GM12878 (cell line): ENCODE results near the gene ST7.

Experiments used
- MXI1 ChIP-seq: fragments of 150-350 bp; IDR thresholded peaks from 2 replicates; pipeline ENCODE4 v1.6.1; 2011; ENCODE audit warnings: low read depth, mild to moderate bottlenecking, inconsistent platforms, low read length, improper control_type of control experiment
- RELA ChIP-seq: fragments of 450-650 bp; IDR thresholded peaks from 2 replicates; pipeline ENCODE4 v1.8.0; 2014; ENCODE audit warnings: borderline replicate concordance; ENCODE audit not compliant: partially characterized antibody
- SREBF2 ChIP-seq: IDR thresholded peaks from 2 replicates; pipeline ENCODE4 v1.6.1; 2012; ENCODE audit warnings: mild to moderate bottlenecking, low read length
- TAF1 ChIP-seq: IDR thresholded peaks from 2 replicates; pipeline ENCODE4 v1.6.1; 2011; ENCODE audit warnings: mild to moderate bottlenecking, low read depth, low read length, borderline replicate concordance
- TF ChIP-seq, protein P1 (sequence below), 3 experiments: IDR thresholded peaks in 2 of 3; conservative IDR thresholded peaks in 1 of 3; 2 replicates each; pipeline ENCODE4 v1.5.1; 2011; ENCODE audit warnings: low read depth in 3 of 3, low read length in 3 of 3, mild to moderate bottlenecking in 3 of 3, control low read depth in 2 of 3, moderate library complexity in 2 of 3, inconsistent platforms in 1 of 3, mixed read lengths in 1 of 3; ENCODE audit not compliant: control insufficient read depth in 2 of 3, insufficient read depth in 1 of 3; ENCODE audit errors: extremely low read depth in 1 of 3

DNA sequence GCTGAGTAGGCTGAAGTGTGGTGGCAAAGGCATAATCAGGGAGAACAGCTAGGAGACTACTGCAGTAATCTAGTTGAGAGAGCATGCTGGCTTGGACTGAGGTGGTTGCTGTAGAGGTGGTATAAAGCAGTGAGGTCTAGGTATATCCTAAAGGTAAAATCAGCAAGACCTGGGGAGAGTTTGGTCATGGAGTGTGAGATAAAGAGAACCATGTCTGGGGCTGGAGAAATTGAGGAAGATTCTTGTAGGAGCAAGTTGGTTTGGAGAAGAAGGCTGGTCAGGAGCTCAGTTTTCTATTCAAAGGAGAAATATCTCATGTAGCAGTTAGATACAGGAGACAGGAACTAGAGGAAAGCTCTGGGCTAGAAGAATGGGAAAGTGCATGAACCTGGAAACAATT is 32.9 kb upstream of the ST7 start:
- TF ChIP-seq, protein P1, sequence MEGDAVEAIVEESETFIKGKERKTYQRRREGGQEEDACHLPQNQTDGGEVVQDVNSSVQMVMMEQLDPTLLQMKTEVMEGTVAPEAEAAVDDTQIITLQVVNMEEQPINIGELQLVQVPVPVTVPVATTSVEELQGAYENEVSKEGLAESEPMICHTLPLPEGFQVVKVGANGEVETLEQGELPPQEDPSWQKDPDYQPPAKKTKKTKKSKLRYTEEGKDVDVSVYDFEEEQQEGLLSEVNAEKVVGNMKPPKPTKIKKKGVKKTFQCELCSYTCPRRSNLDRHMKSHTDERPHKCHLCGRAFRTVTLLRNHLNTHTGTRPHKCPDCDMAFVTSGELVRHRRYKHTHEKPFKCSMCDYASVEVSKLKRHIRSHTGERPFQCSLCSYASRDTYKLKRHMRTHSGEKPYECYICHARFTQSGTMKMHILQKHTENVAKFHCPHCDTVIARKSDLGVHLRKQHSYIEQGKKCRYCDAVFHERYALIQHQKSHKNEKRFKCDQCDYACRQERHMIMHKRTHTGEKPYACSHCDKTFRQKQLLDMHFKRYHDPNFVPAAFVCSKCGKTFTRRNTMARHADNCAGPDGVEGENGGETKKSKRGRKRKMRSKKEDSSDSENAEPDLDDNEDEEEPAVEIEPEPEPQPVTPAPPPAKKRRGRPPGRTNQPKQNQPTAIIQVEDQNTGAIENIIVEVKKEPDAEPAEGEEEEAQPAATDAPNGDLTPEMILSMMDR (IDR thresholded peaks at IDR 0.05 in 2 of 3, conservative IDR thresholded peaks at IDR 0.05 in 1 of 3; ENCODE audit: control insufficient read depth in 2 of 3, extremely low read depth in 1 of 3, insufficient read depth in 1 of 3, low read depth in 3 of 3, low read length in 3 of 3), result no peak
- TF ChIP-seq RELA (no peak), TAF1 (no peak), MXI1 (no peak), SREBF2 (no peak)
